ENCODE measurements around the gene SPATA18. TPM values are rescaled to one million over a fixed set of nuclear protein-coding genes. Genes with fewer than 3 reads are reported as not detected.
A peak's percentile ranks its signal among the peaks of the same experiment; 100 is the strongest.

The SPATA18 gene
- total and polyA plus RNA-seq, 2 of the 8 experiments (the other 6 are each of a cell fraction or from before 2014, with no cell fraction given), result 1.4 to 2.4 TPM

DNA sequence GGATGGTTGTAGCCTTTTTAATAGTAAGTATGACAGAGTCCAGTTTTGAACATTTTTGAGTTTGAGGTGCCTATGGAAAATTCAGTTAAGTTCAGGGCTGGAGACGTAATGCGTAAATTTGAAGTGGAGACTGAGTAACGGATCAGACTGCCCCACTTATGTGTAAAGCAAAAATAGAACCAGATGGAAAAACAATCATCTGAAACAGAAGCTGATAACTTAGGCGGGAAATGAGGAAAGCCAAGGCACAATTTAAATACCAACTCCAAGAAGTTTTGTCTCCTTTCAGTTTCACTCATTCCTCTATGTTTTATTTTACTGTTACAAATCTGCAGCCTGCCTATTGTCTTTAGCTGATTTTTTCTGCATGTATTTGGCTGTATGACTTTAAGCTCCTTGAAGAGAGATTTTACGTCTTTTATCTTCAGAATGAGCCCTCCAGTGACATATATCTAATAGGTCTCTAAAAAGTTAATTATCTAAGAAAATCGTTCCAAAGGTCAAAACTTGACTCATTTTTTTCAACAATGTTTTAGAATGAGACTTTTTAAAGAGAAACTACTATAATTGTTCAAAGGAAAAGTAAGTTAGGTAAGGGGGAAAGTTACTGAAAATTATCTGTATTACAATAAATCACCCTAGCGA lies 14.1 kb upstream of the SPATA18 start:
- H3K4me2 ChIP-seq (ENCODE audit: insufficient read depth in 1 of 2, low read depth in 2 of 2, low read length in 2 of 2), result peak overlapping the region; percentile 66 to 81
- peak overlapping the region; percentile 41 to 81 (median 68) for H3K4me3 ChIP-seq (ENCODE audit: extremely low read depth in 1 of 4, insufficient read depth in 2 of 4, low read depth in 3 of 4, low read length in 4 of 4)
- no peak overlapping the region for H3K18ac ChIP-seq (ENCODE audit: extremely low read depth, low read length)
- no peak overlapping the region for H2BK5ac ChIP-seq (ENCODE audit: low read depth, low read length)
- 79% methylated on average over 7 of the region's 7 CpGs; no CpG with 5 or more reads in 1 of the 2 experiments for WGBS, 2 experiments (ENCODE audit: extremely low coverage in 1 of 2, insufficient coverage in 1 of 2, insufficient read length in 1 of 2, insufficient replicate concordance in 2 of 2, low coverage in 1 of 2, low lambda C conversion rate in 2 of 2, missing lambda C conversion rate in 1 of 2)
- H2AFZ ChIP-seq (ENCODE audit: low read length), result no peak overlapping the region
- H3K23me2 ChIP-seq (ENCODE audit: low read depth, low read length), result peaks cover 5% of the 10 kb centered on the region; the same call in 1 of the 2 replicates
- no peak overlapping the region for H2BK120ac ChIP-seq (replicated peaks; ENCODE audit: low read depth, low read length)
- H4K91ac ChIP-seq (replicated peaks; ENCODE audit: insufficient read length, low read length), result no peak overlapping the region
- no peak overlapping the region for H2BK12ac ChIP-seq (ENCODE audit: low read depth, low read length)
- no peaks in the 10 kb centered on the region; a peak in 2 of 7 replicates for H3K27me3 ChIP-seq (replicated peaks in 1 of 4; ENCODE audit: control insufficient read depth in 3 of 4, extremely low read depth in 1 of 4, insufficient read depth in 3 of 4, low read length in 3 of 4)
- H3K14ac ChIP-seq (ENCODE audit: insufficient read length), result no peak overlapping the region
- POLR2A ChIA-PET (ENCODE audit: partially characterized antibody), result interaction anchor here (1.3 to 1.7 kb wide), 2 partner anchors 14 to 18 kb away, joined by 3 to 6 read pairs; partner anchors contain the start of gene SPATA18
- peaks cover 0 to 5% (median 1%) of the 10 kb centered on the region in 4 experiments; a peak in 3 of 8 replicates for H3K36me3 ChIP-seq (ENCODE audit: control insufficient read depth in 2 of 4, insufficient read depth in 4 of 4, low read length in 3 of 4)
- no peak overlapping the region for H4K8ac ChIP-seq (ENCODE audit: extremely low read depth, insufficient read depth, low read length)
- DNase-seq (ENCODE audit: low read depth in 1 of 2, low spot score in 2 of 2) (no peak), FAIRE-seq (no peak)
- no peak overlapping the region for H3K56ac ChIP-seq (replicated peaks; ENCODE audit: insufficient read length, low read depth, low read length)
- peaks cover 0 to 28% of the 10 kb centered on the region in 2 experiments; a peak in 2 of 4 replicates for H3K79me2 ChIP-seq (ENCODE audit: control insufficient read depth in 1 of 2, insufficient read depth in 2 of 2, low read length in 2 of 2)
- H4K20me1 ChIP-seq (replicated peaks in 1 of 2; ENCODE audit: control insufficient read depth in 1 of 2, insufficient read depth in 2 of 2, low read length in 2 of 2), result peaks cover 0 to 4% of the 10 kb centered on the region in 2 experiments
- no peak overlapping the region for H2AK5ac ChIP-seq (ENCODE audit: low read depth, low read length)
- H3K4ac ChIP-seq (replicated peaks; ENCODE audit: insufficient read length, low read depth, low read length), result no peak overlapping the region
- H3K4me1 ChIP-seq (replicated peaks in 1 of 4; ENCODE audit: control insufficient read depth in 3 of 4, insufficient read depth in 4 of 4, low read length in 3 of 4), result peaks cover 0 to 2% (median 0%) of the 10 kb centered on the region in 4 experiments; a peak in 1 of 7 replicates
- no peak overlapping the region for H3K9ac ChIP-seq (replicated peaks in 1 of 4; ENCODE audit: extremely low read depth in 1 of 4, low read depth in 3 of 4, low read length in 3 of 4)
- H3K79me1 ChIP-seq (ENCODE audit: low read depth, low read length), result peaks cover 9% of the 10 kb centered on the region
- H3K9me3 ChIP-seq (ENCODE audit: insufficient read depth in 2 of 2, low read depth in 1 of 2, low read length in 1 of 2), result no peaks in the 10 kb centered on the region
- CTCF ChIA-PET (ENCODE audit: partially characterized antibody), result interaction anchor here (0.7 to 1.1 kb wide), 2 partner anchors 14 to 204 kb away, joined by 3 read pairs; partner anchors contain the start of gene SPATA18
- H2BK15ac ChIP-seq (ENCODE audit: low read length), result no peak overlapping the region
- no peak overlapping the region for H3K27ac ChIP-seq (ENCODE audit: low read depth, low read length)
- H4K5ac ChIP-seq (ENCODE audit: insufficient read length, low read depth, low read length), result peak overlapping the region; percentile 46
- H3K23ac ChIP-seq (ENCODE audit: insufficient read length), result no peak overlapping the region
- H2BK20ac ChIP-seq (ENCODE audit: low read length), result no peak overlapping the region
- TF ChIP-seq RAD21 (IDR thresholded peaks at IDR 0.05 in 1 of 2, conservative IDR thresholded peaks at IDR 0.05 in 1 of 2; ENCODE audit: low read depth in 2 of 2, low read length in 2 of 2) (no peak), BACH1 (IDR thresholded peaks at IDR 0.05; ENCODE audit: low read length) (no peak)

All from H1 (cell line).